GM21423 (cell line): ENCODE data around the gene JUP.

Source experiments
- ATAC-seq: cut with Tn5 transposase; IDR thresholded peaks from one replicate; pipeline ENCODE4 v1.9.1; 2021; ENCODE audit warnings: mild to moderate bottlenecking, moderate library complexity; ENCODE audit not compliant: unreplicated experiment

Gene JUP

GRCh38 chr17:41810659-41811548, 24.4 kb upstream of the JUP start:
- ATAC-seq, result no peak

DNA sequence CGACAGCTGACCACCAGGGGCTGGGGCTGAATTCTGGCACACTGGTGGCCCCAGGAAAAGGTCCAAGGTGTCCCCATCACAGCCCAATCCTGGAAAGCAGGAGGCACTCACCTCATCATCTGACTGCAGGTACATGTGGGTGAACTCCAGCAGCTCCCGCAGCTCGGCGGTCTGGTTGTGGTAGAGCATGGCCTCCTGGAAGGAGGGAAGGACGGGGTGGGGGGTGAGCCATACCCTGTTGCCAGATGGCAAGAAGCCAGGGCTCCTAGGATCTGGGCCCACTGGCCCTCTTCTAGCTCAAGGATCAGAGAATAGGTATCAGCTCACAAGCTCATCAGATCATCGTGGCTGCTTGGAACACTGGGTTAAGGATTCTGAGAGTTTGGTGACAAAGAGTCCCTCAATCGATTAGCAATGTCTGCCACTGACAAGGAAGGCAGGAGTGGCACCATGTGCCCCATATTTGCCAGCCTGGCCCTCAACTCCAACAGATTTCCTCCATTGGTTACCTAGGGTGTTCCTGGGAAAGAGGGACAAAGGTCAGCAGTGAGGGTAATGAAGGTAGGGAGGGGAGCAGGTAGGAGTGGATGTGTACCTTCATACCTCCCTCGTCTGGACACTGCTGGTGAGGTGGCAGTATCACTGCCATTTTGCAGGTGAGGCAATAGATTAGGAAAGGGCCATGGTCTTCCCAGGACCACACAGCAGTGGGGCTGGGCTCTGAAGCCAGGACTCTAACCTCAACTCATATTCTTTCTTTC, 20.4 kb upstream of the JUP start:
- ATAC-seq, result no peak

DNA sequence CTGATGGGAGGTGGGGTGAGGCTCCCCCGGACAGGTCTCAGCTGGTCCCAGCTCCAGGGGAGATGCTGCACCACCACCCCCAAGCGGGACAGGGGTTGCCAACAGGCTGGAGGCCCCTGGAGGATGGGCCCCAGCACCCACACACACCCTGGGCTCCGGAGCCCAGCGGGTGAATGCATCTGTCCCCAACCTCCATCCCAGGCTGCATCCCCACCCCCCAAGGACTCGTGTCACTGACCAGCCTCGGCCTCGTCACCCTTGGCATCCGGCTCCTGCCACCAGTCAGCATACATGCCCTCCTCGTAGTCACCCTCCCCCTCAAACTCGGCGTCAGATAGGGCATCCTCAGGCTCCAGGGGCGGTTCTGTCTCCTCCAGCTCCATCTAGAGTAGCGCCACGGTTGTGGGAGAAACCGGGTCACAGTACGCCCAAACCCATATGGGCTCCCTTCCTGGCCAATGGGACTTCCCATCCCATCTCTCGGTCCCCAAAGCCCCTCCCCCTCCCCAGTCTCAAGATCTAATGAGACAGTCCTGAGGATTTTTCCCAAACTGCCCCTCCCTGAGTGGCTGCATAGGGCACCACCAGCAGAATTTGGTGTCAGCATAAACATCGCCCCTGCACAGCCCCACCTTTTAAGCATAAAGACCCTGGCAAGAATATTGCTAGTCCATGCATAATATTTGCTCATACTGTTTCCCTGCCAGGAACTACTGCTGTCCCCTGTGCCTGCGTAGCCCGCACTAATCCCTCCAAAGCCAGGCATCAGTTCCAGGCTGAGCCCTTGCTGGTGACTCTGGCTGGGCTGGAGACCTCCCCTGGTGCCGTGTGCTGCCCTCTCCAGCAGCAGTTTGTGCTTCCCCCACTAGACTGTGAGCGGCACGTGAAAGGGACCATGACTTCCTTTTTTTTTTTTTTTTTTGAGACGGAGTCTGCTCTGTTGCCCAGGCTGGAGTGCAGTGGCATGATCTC, 16.8 kb upstream of the JUP start:
- no peak for ATAC-seq

DNA sequence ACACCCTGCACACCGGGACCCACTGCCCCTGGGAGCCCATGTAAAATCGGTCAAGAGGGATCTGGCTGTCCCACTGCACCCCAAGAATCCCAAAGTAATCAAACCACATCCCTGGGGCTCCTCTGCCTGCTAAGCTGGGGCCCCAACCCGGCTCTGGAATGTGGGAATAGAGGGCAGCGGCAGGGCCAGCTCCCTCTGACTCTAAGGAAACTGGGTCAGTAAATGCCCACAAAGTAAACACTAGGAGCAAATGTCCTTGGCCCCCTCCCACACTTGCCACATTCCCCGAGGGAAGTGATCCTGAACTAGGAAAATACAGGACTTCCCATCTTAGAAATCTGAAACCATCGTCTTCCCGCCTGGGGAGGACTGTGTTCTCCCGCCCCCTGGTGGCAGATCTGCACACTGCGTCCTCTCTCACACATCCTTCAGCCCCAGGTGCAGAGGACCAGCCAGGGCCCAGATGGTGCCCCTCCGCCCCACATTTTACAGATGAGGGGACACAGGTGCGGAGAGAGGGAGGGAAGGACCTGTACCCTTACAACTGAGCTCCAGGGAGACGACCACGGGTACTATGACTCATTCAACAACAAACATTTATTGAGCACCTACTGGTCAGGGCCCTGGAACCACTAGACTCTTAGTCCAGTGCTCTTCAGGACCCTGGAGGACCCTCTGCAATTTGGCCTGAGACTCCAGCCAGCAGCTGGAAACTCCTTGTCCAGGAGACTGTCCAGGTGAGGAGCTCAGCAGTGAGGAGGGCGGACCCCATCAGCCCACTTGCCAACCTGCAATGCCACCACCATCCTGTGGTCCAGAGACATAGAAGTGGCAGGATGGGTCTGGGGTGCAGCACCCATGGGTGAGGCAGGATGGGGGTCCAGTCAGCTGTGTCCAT, 15.1 kb upstream of the JUP start:
- ATAC-seq, result no peak

GRCh38 chr17:41800601-41801373, 14.3 kb upstream of the JUP start:
- no peak for ATAC-seq

- no peak for ATAC-seq
Observed at GRCh38 chr17:41799366-41799765, 12.9 kb upstream of the JUP start.

DNA sequence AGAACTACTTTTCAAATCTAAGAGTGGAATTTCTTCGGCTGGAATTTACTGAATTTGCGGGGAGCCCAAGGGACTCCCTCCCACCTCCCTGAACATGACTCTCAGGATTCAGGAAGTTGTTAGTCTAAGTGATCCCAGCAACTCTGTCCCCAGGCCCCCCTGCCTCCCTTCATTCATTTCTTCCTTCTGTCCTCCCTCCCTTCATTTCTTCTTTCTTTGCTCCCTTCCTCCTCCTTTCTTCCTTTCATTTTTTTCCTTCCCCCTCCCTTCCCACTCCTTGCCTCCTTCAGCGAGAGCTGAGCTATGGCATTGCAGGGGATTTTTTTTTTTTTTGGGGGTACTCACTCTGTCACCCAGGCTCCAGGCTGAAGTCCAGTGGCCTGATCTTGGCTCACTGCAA, 10.9 kb upstream of the JUP start:
- no peak for ATAC-seq

- ATAC-seq, result no peak
Observed at GRCh38 chr17:41796121-41796895, 9.8 kb upstream of the JUP start.

DNA sequence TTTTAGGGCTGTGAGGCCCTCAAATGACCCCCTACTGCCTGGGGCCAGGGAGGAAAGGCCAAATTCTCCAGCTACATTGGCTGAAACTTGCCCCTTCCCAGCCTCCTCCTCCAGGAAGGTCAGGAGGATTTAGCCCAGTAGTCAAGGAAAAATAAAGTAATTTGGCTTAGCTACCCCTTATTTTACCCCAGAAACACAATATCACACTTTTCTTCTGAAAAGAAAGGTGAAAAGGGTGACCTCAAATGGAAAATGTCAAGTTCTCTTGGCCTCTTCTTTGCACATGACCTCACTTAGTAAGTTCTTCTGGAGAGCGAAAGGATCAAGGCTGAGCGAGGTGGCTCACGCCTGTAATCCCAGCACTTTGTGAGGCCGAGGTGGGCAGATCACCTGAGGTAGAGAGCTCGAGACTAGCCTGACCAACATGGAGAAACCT, 8.0 kb upstream of the JUP start:
- no peak for ATAC-seq

GRCh38 chr17:41793784-41794539, 7.5 kb upstream of the JUP start:
- ATAC-seq, result no peak

DNA sequence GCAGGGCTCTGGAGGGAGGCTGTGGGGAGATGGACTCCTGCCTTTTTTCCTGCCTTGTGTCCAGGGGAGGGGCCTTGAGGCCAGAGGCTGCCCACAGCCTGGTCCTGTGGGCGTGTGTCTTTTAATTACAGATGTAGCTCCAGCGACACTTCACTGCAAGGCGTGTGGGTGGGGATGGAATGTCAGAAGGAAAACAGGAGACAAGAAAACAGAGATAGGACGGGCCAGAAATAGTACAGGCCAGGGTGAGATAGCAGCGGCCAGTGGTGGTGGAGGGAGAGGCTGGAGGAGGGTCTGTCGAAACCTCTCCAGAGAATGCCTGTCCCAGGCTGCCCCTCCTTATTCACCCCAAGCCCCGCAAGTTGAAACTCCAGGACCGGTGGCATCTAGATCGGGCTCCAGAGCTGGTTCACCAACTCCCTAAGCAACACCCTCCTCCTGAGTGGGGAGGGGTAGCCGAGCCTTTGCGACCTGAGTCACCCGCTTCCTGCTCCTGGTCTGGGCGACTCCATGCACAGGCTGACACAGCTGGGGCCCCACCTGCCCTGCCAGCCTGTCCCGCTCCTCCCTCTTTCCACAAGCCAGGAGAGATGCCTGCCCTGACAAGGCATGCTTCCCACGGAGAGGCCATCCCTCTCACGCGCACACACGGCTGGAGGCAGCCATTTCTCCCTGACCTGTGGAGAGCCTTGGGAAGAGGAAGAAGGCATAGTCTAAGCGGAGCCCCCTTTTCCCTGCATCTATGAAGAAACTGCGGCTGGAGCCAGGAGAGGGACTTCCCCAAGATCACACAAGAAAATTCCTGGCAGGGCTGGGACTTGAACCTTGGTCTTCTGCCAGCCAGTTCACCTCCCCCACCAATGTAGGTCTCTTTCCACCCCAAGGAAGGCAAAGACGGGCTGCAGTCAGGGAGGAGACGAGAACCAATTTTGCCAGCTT, 6.6 kb upstream of the JUP start:
- ATAC-seq, result no peak

DNA sequence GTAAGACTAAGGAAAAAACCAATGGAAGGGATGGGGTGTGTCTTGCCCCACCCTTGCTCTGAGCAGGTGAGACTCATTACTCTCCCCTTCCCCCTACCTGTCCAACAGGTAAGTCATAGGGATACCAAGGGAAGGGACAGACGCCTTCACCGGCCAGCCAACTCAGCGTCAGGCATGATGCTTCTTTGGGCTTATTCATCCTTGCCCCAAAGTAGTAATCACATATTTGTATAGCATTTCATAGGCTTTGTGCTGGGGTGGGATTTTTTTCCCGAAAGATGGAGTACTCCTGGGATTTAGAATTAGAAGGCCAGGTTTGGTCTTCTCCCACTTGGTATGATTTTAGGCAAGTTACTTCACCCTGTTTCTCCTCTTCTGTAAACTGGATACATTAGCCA, 509 bp upstream of the JUP start:
- no peak for ATAC-seq

DNA sequence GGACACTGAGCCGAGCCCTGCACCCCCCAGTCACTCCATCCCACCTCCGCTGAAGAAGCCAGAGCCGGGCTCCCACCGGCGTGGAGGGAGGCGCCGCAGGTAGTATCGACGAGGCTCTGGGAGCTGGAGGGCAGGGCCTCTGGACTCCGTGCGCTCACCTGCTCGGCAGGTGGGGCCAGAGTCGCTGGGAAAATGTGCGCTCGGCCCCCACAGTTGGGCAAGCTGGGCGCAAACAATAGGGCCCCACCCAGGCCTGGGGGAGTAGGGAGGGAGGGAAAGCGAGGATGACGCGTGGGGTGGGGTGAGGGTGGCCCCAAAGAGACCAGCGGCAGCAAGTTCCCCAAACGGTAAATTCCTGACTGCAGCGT, 668 bp downstream of the JUP start:
- ATAC-seq, result no peak

DNA sequence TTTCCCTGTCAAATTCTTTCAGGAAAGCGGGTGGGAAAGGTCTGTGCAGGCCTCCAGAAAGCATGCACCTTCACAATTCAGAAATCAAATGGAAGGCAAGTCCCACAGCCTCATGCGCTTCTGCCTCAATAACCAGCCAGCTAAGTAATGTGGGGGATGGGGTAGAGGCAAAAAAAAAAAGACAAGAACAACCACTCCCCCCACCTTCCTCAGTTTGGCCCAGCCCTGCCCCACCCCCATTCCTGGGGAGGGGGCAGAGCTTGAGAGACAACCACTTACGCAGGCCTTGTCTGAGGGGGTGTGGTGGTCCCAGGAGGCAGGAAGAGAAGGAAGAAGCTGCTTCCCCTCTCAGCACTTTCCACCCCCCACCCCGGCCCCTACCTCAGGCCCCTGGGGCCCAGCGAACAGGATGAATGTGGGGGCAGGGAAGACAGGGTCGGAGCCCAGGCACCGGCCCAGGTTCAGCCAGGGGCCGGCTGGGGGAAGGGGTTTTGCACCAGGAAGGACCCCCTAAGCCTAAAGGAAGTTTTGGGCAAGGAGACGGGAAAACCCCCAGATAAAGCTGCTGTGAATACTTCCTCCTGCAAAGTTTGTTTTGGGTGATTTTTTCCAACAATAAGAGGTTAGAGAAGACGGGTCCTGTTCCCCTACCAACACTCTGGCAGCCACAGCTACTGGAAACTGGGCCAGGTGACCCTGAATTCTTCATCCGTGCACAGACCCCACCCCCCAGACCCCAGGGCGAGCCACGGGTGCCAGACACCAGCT, 1.2 kb downstream of the JUP start:
- ATAC-seq, result no peak

GRCh38 chr17:41784207-41784744, 2.2 kb downstream of the JUP start:
- ATAC-seq, result no peak

- ATAC-seq, result no peak
Observed at GRCh38 chr17:41782142-41782541, 4.4 kb downstream of the JUP start.
